Endothelial cell (in vitro differentiated cells): ENCODE data around the gene TIMP1. TPM values are rescaled to one million over a fixed set of nuclear protein-coding genes. Genes with fewer than 3 reads are reported as not detected.

Experiments used
- DNase-seq: peaks from one replicate; pipeline ENCODE4 v3.0.0; 2021; ENCODE audit warnings: low spot score
- H3K27ac Mint-ChIP-seq: one replicate; pipeline ENCODE4 v1.8.0; 2021; ENCODE audit warnings: mixed read lengths, inconsistent platforms; ENCODE audit not compliant: unreplicated experiment
- H3K27me3 Mint-ChIP-seq: one replicate; pipeline ENCODE4 v1.8.0; 2021; ENCODE audit warnings: mild to moderate bottlenecking, moderate library complexity, mixed read lengths, inconsistent platforms; ENCODE audit not compliant: unreplicated experiment
- H3K36me3 Mint-ChIP-seq: one replicate; pipeline ENCODE4 v1.8.0; 2021; ENCODE audit warnings: mild to moderate bottlenecking, low read depth, mixed read lengths, inconsistent platforms; ENCODE audit not compliant: unreplicated experiment
- H3K4me1 Mint-ChIP-seq: one replicate; pipeline ENCODE4 v1.8.0; 2021; ENCODE audit warnings: mild to moderate bottlenecking, mixed read lengths, inconsistent platforms; ENCODE audit not compliant: unreplicated experiment
- H3K4me3 Mint-ChIP-seq: one replicate; pipeline ENCODE4 v1.8.0; 2021; ENCODE audit warnings: mild to moderate bottlenecking, mixed read lengths, inconsistent platforms; ENCODE audit not compliant: unreplicated experiment
- H3K9me3 Mint-ChIP-seq: one replicate; pipeline ENCODE4 v1.8.0; 2021; ENCODE audit warnings: mixed read lengths, inconsistent platforms; ENCODE audit not compliant: unreplicated experiment
- total RNA-seq: library from RNA; stranded (reverse); fragmentation: NEBNext Ultra II Directional; extraction: Animal tissue kit (Norgen Biotek cat#: 25700); gene quantifications from one replicate; pipeline ENCODE4 v1.2.1, GENCODE V29; 2021; ENCODE audit not compliant: unreplicated experiment
- TF ChIP-seq, protein P1 (sequence below): fragments of 200-600 bp; sonication (generic); IDR thresholded peaks from one replicate; pipeline ENCODE4 v1.5.0; 2021; ENCODE audit warnings: antibody characterized with exemption; ENCODE audit not compliant: unreplicated experiment

TIMP1 gene
- total RNA-seq, 1 donor from 2014 or later = 267 TPM

DNA sequence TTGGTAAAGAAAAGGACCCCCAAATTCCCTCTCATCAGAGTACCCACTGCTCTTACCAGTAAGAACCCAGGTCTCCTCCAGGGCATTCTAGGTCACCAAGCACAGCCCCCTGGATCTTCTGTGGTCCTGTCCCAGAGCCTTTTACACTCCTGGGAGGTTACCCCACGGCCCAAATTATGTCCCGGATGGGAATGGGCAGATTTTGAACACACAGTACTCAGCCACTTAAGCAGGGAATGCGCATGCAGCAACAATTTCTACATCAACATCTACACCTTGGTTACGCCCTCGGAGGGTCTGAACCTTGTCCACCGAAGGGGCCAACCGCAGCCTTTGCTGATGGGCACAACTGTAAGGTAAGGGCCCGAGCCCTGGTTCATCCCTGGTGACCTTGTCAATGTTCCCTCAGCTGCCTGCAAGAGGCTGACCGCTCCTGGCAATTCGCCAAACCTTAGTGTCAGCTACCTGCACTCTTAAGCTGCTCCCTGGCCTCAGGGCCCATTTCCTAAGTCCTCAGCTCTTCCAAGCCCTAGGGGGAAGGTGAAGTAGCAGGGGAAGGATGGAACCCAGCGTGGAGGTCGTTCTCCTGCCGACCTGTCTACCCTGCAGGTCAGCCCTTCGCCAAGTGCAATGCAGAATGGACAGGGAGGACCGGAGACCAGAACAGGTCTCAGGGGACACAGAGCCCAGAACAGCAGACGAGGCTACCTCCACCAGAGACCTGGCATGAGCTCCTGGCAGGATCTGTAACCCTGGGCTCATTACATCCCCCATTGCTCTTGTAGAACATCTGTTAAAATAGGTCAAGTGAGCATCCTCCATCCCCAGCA is 5.9 kb downstream of the TIMP1 start:
- Mint-ChIP-seq H3K4me1 (peaks cover 8% of the 10 kb centered on the region), H3K36me3 (peaks cover 6% of the 10 kb centered on the region), H3K27ac (no peak overlapping the region), H3K4me3 (no peak overlapping the region), H3K27me3 (peaks cover 3% of the 10 kb centered on the region), H3K9me3 (no peaks in the 10 kb centered on the region)
- TF ChIP-seq, protein P1, sequence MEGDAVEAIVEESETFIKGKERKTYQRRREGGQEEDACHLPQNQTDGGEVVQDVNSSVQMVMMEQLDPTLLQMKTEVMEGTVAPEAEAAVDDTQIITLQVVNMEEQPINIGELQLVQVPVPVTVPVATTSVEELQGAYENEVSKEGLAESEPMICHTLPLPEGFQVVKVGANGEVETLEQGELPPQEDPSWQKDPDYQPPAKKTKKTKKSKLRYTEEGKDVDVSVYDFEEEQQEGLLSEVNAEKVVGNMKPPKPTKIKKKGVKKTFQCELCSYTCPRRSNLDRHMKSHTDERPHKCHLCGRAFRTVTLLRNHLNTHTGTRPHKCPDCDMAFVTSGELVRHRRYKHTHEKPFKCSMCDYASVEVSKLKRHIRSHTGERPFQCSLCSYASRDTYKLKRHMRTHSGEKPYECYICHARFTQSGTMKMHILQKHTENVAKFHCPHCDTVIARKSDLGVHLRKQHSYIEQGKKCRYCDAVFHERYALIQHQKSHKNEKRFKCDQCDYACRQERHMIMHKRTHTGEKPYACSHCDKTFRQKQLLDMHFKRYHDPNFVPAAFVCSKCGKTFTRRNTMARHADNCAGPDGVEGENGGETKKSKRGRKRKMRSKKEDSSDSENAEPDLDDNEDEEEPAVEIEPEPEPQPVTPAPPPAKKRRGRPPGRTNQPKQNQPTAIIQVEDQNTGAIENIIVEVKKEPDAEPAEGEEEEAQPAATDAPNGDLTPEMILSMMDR = no peak
- no peak for DNase-seq

GRCh38 chrX:47590984-47591383 is 8.7 kb downstream of the TIMP1 start:
- H3K9me3 Mint-ChIP-seq = no peaks in the 10 kb centered on the region
- H3K27me3 Mint-ChIP-seq = no peaks in the 10 kb centered on the region
- peaks cover 3% of the 10 kb centered on the region for H3K36me3 Mint-ChIP-seq
- DNase-seq = no peak
- no peak overlapping the region for H3K27ac Mint-ChIP-seq
- H3K4me3 Mint-ChIP-seq = no peak overlapping the region
- TF ChIP-seq, protein P1 = no peak
- H3K4me1 Mint-ChIP-seq = peaks cover under 1% of the 10 kb centered on the region

- Mint-ChIP-seq H3K4me1 (peaks cover 6% of the 10 kb centered on the region), H3K27me3 (no peaks in the 10 kb centered on the region), H3K4me3 (no peak overlapping the region), H3K9me3 (no peaks in the 10 kb centered on the region), H3K27ac (no peak overlapping the region), H3K36me3 (no peaks in the 10 kb centered on the region)
- TF ChIP-seq, protein P1 = no peak
- no peak for DNase-seq
Observed at GRCh38 chrX:47593522-47593921, 11.3 kb downstream of the TIMP1 start.

DNA sequence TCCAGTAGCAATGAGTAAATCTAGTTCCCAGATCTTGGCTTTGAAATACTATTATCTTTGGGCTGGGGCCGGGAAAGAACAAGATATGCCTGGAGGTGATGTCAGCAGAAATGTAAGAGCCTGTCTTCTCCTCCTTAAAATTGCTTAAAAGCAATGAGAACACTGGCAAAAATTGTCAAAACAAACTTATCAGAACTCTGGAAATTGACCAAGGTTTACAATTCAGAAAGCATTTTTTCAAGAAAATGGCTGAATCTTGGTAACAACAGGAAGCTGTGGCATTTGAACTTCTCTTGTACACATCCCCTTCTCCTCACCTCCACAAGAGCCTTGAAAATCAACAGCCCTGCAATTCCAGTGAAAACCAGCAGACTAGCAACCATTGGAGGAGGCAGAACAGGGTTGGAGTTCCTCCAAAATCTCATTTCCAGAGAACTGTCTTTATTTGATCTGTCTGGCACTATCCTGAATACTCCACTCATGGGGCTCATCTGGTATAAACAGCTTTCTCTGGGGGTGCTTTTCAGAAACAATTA is 13.5 kb downstream of the TIMP1 start:
- H3K4me1 Mint-ChIP-seq = peaks cover 6% of the 10 kb centered on the region
- H3K4me3 Mint-ChIP-seq = no peak overlapping the region
- DNase-seq = no peak
- TF ChIP-seq, protein P1 = no peak
- no peaks in the 10 kb centered on the region for H3K36me3 Mint-ChIP-seq
- no peaks in the 10 kb centered on the region for H3K27me3 Mint-ChIP-seq
- no peaks in the 10 kb centered on the region for H3K9me3 Mint-ChIP-seq
- no peak overlapping the region for H3K27ac Mint-ChIP-seq

DNA sequence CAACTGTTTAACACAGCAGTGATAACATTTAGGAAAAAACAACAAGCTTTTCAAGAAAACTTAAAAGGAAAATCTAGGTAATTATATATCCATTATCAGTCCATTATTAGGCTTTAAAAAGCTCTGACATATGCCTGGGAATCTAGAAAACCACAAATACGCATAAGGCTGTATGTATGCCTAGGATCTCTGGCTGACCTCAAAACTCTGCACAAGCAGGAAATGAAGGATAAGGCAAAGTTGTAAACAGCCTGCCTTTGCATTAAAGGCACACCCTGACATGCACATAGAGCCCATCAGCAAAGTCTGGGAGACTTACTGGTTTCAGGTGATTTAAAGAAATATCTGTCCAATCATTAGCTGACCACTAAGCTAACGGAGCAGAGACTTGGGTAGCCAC is 14.0 kb downstream of the TIMP1 start:
- Mint-ChIP-seq H3K9me3 (no peaks in the 10 kb centered on the region), H3K4me3 (no peak overlapping the region), H3K36me3 (no peaks in the 10 kb centered on the region), H3K4me1 (peaks cover 6% of the 10 kb centered on the region), H3K27me3 (no peaks in the 10 kb centered on the region), H3K27ac (no peak overlapping the region)
- TF ChIP-seq, protein P1 = no peak
- DNase-seq = no peak
